OCI-LY7 (cell line): ENCODE measurements around the gene SLF1. TPM values are rescaled to one million over a fixed set of nuclear protein-coding genes. Genes with fewer than 3 reads are reported as not detected.

Source experiments
- BruUV-seq: library from RNA; stranded (reverse); fragments of 400-500 nt; replicated peaks from 2 replicates; lab custom pipeline; 2021; lab: Mats Ljungman, UMichigan
- CTCF ChIA-PET: fragments of 300-600 bp; sonication (Branson Sonifier 250); formaldehyde crosslinking; loops from one replicate; lab custom pipeline; 2022; ENCODE audit warnings: antibody characterized with exemption; ENCODE audit not compliant: unreplicated experiment; lab: Charles Lee
- POLR2A ChIA-PET: fragments of 300-600 bp; sonication (Branson Sonifier 250); formaldehyde crosslinking; loops from one replicate; lab custom pipeline; 2022; ENCODE audit warnings: antibody characterized with exemption; lab: Charles Lee
- DNase-seq: peaks from one replicate; pipeline ENCODE4 v3.0.0-alpha.2; 2015; ENCODE audit warnings: low spot score
- H2AFZ ChIP-seq: fragments of 200-600 bp; sonication (generic), shearing (Covaris generic); 2 replicates; pipeline ENCODE4 v1.6.1; 2014; ENCODE audit warnings: mild to moderate bottlenecking, antibody characterized with exemption, low read length, moderate library complexity
- H3K27ac ChIP-seq: fragments of 200-600 bp; sonication (generic); 2 replicates; pipeline ENCODE4 v1.5.1; 2014; ENCODE audit warnings: mixed run types, low read depth, mild to moderate bottlenecking, moderate library complexity, low read length, inconsistent platforms; ENCODE audit not compliant: poor library complexity, severe bottlenecking
- H3K36me3 ChIP-seq: fragments of 200-600 bp; sonication (generic); 2 replicates; pipeline ENCODE4 v1.6.1; 2014; ENCODE audit warnings: mild to moderate bottlenecking, antibody characterized with exemption, low read length, moderate library complexity, mixed read lengths; ENCODE audit not compliant: insufficient read depth
- H3K4me1 ChIP-seq: fragments of 200-600 bp; sonication (generic); 2 replicates; pipeline ENCODE4 v1.5.1; 2014; ENCODE audit warnings: mild to moderate bottlenecking, low read length; ENCODE audit not compliant: insufficient read depth, poor library complexity, severe bottlenecking
- H3K4me2 ChIP-seq: fragments of 200-600 bp; sonication (generic); 2 replicates; pipeline ENCODE4 v1.6.1; 2014; ENCODE audit warnings: mild to moderate bottlenecking, low read length
- H3K4me3 ChIP-seq: fragments of 200-600 bp; sonication (generic); 2 replicates; pipeline ENCODE4 v1.5.1; 2014; ENCODE audit warnings: mild to moderate bottlenecking, low read depth, low read length; ENCODE audit not compliant: poor library complexity, severe bottlenecking
- H3K79me2 ChIP-seq: fragments of 200-600 bp; sonication (generic); 2 replicates; pipeline ENCODE4 v1.6.1; 2016; ENCODE audit warnings: low read depth, mild to moderate bottlenecking, low read length, moderate library complexity, mixed read lengths; ENCODE audit not compliant: insufficient read depth
- H3K9me2 ChIP-seq: fragments of 200-600 bp; sonication (generic); 2 replicates; pipeline ENCODE4 v1.6.1; 2016; ENCODE audit warnings: mild to moderate bottlenecking, low read length, mixed read lengths; ENCODE audit not compliant: insufficient read depth
- H3K9me3 ChIP-seq: fragments of 200-600 bp; sonication (generic); 2 replicates; pipeline ENCODE4 v1.6.1; 2014; ENCODE audit warnings: mild to moderate bottlenecking, mixed run types, low read length, mixed read lengths
- H4K20me1 ChIP-seq: fragments of 200-600 bp; sonication (generic); 2 replicates; pipeline ENCODE4 v1.6.1; 2014; ENCODE audit warnings: mild to moderate bottlenecking, antibody characterized with exemption, low read length, moderate library complexity, mixed read lengths; ENCODE audit not compliant: insufficient read depth
- EZH2phosphoT487 ChIP-seq: fragments of 200-600 bp; sonication (generic); IDR thresholded peaks from 2 replicates; pipeline ENCODE4 v1.6.1; 2018; ENCODE audit warnings: low read depth, borderline replicate concordance, mild to moderate bottlenecking, mixed run types, antibody characterized with exemption, low read length, moderate library complexity, mixed read lengths
- intact Hi-C: fragments of 100-400 bp; cut with micrococcal nuclease; formaldehyde crosslinking; loops from one replicate; pipeline ENCODE4 v1.10.0; 2022; ENCODE audit not compliant: unreplicated experiment
- total RNA-seq, 2 experiments: library from RNA; depleted of rRNA in 1 of 2; stranded (reverse); fragments of >200 nt in 1 of 2; shearing (Covaris generic) in 1 of 2; gene quantifications; 2 replicates each; pipeline ENCODE4 v1.2.3, GENCODE V29; 2014 to 2022
- TF ChIP-seq, protein P1 (sequence below): fragments of 200-600 bp; sonication (generic); conservative IDR thresholded peaks from 2 replicates; pipeline ENCODE4 v1.5.1; 2014; ENCODE audit warnings: mild to moderate bottlenecking, antibody characterized with exemption, low read length, moderate library complexity, mixed read lengths

The SLF1 gene
- total RNA-seq, 2 experiments from 2014 or later, result 16.0 to 20.9 TPM

GRCh38 chr5:94618029-94618492 is 408 bp upstream of the SLF1 start:
- Histone ChIP-seq H3K9me2 (no peaks in the 10 kb centered on the region), H3K9me3 (no peaks in the 10 kb centered on the region), H3K79me2 (peaks cover 48% of the 10 kb centered on the region), H3K4me2 (peak overlapping the region; percentile 96), H3K4me1 (peaks cover 47% of the 10 kb centered on the region), H3K4me3 (peak overlapping the region; percentile 91), H4K20me1 (peaks cover 21% of the 10 kb centered on the region; the same call in 1 of the 2 replicates), H3K36me3 (no peaks in the 10 kb centered on the region), H3K27ac (peak overlapping the region; percentile 62), H2AFZ (peak overlapping the region; percentile 97)
- BruUV-seq, result TSS peak; percentile 67
- CTCF ChIA-PET, result no interaction called here
- DNase-seq, result peak; percentile 16
- no peak for TF ChIP-seq EZH2phosphoT487
- POLR2A ChIA-PET, result interaction anchor here (0.6 to 1.5 kb wide), 6 partner anchors 8 to 22 kb away, joined by 3 to 6 read pairs (median 4); no protein-coding TSS in a partner anchor
- intact Hi-C loops, result loop anchor here (5.0 kb wide), 2 partner anchors 84 to 174 kb away; no protein-coding TSS in a partner anchor

- Histone ChIP-seq H4K20me1 (peaks cover 21% of the 10 kb centered on the region; the same call in 1 of the 2 replicates), H3K9me3 (no peaks in the 10 kb centered on the region), H3K9me2 (no peaks in the 10 kb centered on the region), H3K4me3 (peak overlapping the region; percentile 91), H3K4me2 (peak overlapping the region; percentile 96), H3K27ac (no peak overlapping the region), H3K79me2 (peaks cover 68% of the 10 kb centered on the region), H3K36me3 (no peaks in the 10 kb centered on the region), H2AFZ (no peak overlapping the region), H3K4me1 (peaks cover 56% of the 10 kb centered on the region)
- TF ChIP-seq, protein P1, sequence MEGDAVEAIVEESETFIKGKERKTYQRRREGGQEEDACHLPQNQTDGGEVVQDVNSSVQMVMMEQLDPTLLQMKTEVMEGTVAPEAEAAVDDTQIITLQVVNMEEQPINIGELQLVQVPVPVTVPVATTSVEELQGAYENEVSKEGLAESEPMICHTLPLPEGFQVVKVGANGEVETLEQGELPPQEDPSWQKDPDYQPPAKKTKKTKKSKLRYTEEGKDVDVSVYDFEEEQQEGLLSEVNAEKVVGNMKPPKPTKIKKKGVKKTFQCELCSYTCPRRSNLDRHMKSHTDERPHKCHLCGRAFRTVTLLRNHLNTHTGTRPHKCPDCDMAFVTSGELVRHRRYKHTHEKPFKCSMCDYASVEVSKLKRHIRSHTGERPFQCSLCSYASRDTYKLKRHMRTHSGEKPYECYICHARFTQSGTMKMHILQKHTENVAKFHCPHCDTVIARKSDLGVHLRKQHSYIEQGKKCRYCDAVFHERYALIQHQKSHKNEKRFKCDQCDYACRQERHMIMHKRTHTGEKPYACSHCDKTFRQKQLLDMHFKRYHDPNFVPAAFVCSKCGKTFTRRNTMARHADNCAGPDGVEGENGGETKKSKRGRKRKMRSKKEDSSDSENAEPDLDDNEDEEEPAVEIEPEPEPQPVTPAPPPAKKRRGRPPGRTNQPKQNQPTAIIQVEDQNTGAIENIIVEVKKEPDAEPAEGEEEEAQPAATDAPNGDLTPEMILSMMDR, result no peak
- TF ChIP-seq EZH2phosphoT487, result no peak
- no TSS peak for BruUV-seq
- intact Hi-C loops, result no loop called here
- ChIA-PET POLR2A (interaction anchor here (0.6 kb wide), 1 partner anchor 11 kb away, joined by 3 read pairs; no protein-coding TSS in a partner anchor), CTCF (no interaction called here)
- no peak for DNase-seq
These were observed 1.8 kb downstream of the SLF1 start for GRCh38 chr5:94620256-94620655.

DNA sequence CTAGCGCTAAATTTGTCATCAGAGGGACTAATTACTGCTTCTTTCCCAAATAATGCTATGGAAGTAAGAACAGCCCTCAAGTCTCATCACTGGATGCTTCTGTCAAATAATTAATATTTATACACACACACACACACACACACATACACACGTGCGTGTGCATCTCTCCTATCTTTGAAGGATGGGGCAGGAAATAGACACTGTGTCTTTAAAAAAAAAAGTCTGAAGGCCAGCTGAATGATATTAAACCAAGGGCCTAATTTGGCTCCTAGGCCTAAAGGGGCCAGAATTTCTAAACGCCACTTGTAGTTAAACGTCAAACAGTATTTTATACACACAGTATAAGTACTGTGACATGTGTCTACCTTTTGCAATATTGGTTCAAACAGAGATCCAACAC is 3.3 kb downstream of the SLF1 start:
- Histone ChIP-seq H3K36me3 (no peaks in the 10 kb centered on the region), H3K79me2 (peaks cover 68% of the 10 kb centered on the region), H3K4me2 (peak overlapping the region; percentile 62), H3K27ac (peak overlapping the region; percentile 21), H3K9me2 (no peaks in the 10 kb centered on the region), H3K4me1 (peaks cover 56% of the 10 kb centered on the region), H4K20me1 (peaks cover 21% of the 10 kb centered on the region; the same call in 1 of the 2 replicates), H3K9me3 (no peaks in the 10 kb centered on the region), H2AFZ (no peak overlapping the region), H3K4me3 (peak overlapping the region; percentile 52)
- intact Hi-C loops, result no loop called here
- BruUV-seq, result no TSS peak
- ChIA-PET CTCF (no interaction called here), POLR2A (interaction anchor here (1.0 kb wide), 1 partner anchor 171 kb away, joined by 3 read pairs; no protein-coding TSS in a partner anchor)
- peak; percentile 40 for DNase-seq
- TF ChIP-seq, protein P1, result no peak
- TF ChIP-seq EZH2phosphoT487, result no peak
